GM23338 (cell line): Measurements from ENCODE around the gene RPL29.

Experiments used
- CREB1 ChIP-seq: fragments of 250-450 bp; sonication (Bioruptor Pico); IDR thresholded peaks from 2 replicates; pipeline ENCODE4 v1.5.0; 2020; ENCODE audit warnings: low read depth, mild to moderate bottlenecking, moderate library complexity
- CTCF ChIP-seq, 2 experiments: fragments of 200-600 bp in 1 of 2; sonication (generic) in 1 of 2; conservative IDR thresholded peaks; 2 replicates each; pipeline versions ENCODE4 v1.5.1 to v1.6.1; 2016 to 2017; ENCODE audit warnings: antibody characterized with exemption in 2 of 2, low read depth in 2 of 2, mild to moderate bottlenecking in 2 of 2, moderate library complexity in 1 of 2
- ETS1 ChIP-seq: IDR thresholded peaks from 2 replicates; pipeline ENCODE4 v1.6.1; 2016; ENCODE audit warnings: antibody characterized with exemption
- EZH2 ChIP-seq: fragments of 200-600 bp; sonication (generic); IDR thresholded peaks from one replicate; pipeline ENCODE4 v1.8.0; 2017; ENCODE audit warnings: antibody characterized with exemption, mild to moderate bottlenecking, low read depth; ENCODE audit not compliant: unreplicated experiment
- EZH2phosphoT487 ChIP-seq: fragments of 200-600 bp; sonication (generic); IDR thresholded peaks from one replicate; pipeline ENCODE4 v1.8.1; 2018; ENCODE audit warnings: antibody characterized with exemption; ENCODE audit not compliant: unreplicated experiment
- JUNB ChIP-seq: IDR thresholded peaks from one replicate; pipeline ENCODE4 v1.6.1; 2016; ENCODE audit warnings: antibody characterized with exemption; ENCODE audit not compliant: unreplicated experiment
- NANOG ChIP-seq: IDR thresholded peaks from 2 replicates; pipeline ENCODE4 v1.6.1; 2016; ENCODE audit warnings: antibody characterized with exemption, borderline replicate concordance
- POLR2AphosphoS5 ChIP-seq: IDR thresholded peaks from 2 replicates; pipeline ENCODE4 v1.6.1; 2016; ENCODE audit warnings: antibody characterized with exemption, low read depth
- REST ChIP-seq: IDR thresholded peaks from one replicate; pipeline ENCODE4 v1.6.1; 2018; ENCODE audit warnings: antibody characterized with exemption; ENCODE audit not compliant: unreplicated experiment
- STAT1 ChIP-seq: IDR thresholded peaks from one replicate; pipeline ENCODE4 v1.6.1; 2016; ENCODE audit warnings: antibody characterized with exemption; ENCODE audit not compliant: unreplicated experiment
- ZNF114 ChIP-seq: fragments of 250-450 bp; sonication (Bioruptor Pico); IDR thresholded peaks from 2 replicates; pipeline ENCODE4 v1.5.0; 2020; ENCODE audit warnings: mild to moderate bottlenecking, moderate library complexity
- ZNF462 ChIP-seq: fragments of 250-450 bp; sonication (Bioruptor Pico); IDR thresholded peaks from 2 replicates; pipeline ENCODE4 v1.5.0; 2020; ENCODE audit warnings: mild to moderate bottlenecking, moderate library complexity

GRCh38 chr3:51966922-51967383 is 28.7 kb downstream of the RPL29 start:
- TF ChIP-seq POLR2AphosphoS5 (no peak), CTCF (conservative IDR thresholded peaks at IDR 0.05; ENCODE audit: low read depth in 2 of 2) (no peak), EZH2 (no peak), EZH2phosphoT487 (no peak), REST (no peak), STAT1 (no peak), NANOG (no peak), JUNB (no peak), ZNF462 (CRISPR knock-in tag) (no peak), CREB1 (CRISPR knock-in tag) (no peak), ETS1 (no peak), ZNF114 (CRISPR knock-in tag) (no peak)
